ENCODE measurements around the gene LRWD1.
A peak's percentile ranks its signal among the peaks of the same experiment; 100 is the strongest.

DNA sequence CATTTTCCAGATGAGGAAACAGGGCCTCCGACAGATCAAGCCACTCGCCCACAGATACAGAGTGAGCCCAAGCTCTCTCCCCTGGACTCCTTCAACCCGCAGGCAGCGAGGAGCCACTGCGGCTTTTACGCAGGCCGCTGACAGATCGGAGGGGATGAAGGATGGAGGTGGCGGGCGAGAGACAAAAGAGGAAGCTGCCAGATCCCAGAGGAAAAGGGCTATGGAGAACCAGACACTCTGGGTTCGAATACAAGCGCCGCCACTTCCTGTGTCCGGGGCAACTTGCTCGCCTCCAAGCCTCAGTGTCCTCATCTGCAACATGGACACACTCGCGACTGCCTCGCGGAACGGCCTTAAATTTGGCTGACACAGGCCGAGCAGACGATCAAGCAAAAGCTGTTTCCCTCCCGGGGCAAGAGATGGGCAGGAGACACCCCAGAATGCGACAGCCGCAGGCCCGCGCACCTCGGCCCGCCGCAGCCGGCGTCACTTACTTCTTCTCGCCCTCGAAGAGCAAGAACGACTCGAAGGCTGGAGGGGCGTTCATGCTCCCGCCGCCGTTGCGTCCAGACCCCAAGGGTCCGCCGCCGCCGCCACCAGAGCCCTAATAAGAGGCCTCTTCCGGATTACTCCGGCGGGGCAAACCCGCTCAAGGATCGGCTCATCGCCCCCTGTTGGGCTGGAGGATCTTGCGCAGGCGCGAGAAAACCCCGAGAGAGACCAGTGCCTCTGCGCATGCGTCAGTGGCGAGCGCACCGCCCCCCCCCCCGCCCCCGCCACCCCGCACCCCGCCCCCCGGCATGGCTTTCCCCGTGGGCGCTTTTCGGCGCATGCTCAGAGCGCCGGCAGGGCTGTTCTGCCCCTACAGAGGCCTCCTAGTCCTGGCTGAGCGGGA lies 13.8 kb downstream of the LRWD1 start, which contains the start of gene POLR2J:
- peak in 1 of 2 donors; percentile 47 for TF ChIP-seq POLR2A (IDR thresholded peaks at IDR 0.05)
- TF ChIP-seq, protein P1, sequence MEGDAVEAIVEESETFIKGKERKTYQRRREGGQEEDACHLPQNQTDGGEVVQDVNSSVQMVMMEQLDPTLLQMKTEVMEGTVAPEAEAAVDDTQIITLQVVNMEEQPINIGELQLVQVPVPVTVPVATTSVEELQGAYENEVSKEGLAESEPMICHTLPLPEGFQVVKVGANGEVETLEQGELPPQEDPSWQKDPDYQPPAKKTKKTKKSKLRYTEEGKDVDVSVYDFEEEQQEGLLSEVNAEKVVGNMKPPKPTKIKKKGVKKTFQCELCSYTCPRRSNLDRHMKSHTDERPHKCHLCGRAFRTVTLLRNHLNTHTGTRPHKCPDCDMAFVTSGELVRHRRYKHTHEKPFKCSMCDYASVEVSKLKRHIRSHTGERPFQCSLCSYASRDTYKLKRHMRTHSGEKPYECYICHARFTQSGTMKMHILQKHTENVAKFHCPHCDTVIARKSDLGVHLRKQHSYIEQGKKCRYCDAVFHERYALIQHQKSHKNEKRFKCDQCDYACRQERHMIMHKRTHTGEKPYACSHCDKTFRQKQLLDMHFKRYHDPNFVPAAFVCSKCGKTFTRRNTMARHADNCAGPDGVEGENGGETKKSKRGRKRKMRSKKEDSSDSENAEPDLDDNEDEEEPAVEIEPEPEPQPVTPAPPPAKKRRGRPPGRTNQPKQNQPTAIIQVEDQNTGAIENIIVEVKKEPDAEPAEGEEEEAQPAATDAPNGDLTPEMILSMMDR (IDR thresholded peaks at IDR 0.05): peak in 4 of 6 experiments; percentile 16 to 62 (median 36)

Data from thyroid gland (tissue), 4 donors.